Neutrophil (primary cell): Measurements from ENCODE around the gene VSTM2B.

ENCODE experiments used
- H3K27ac ChIP-seq: fragments of 200-600 bp; sonication (generic); 2 replicates; pipeline ENCODE4 v1.5.1; 2016; ENCODE audit warnings: mild to moderate bottlenecking, moderate library complexity
- H3K27me3 ChIP-seq: fragments of 200-600 bp; sonication (generic); 2 replicates; pipeline ENCODE4 v1.6.0; 2016; ENCODE audit warnings: mild to moderate bottlenecking
- H3K36me3 ChIP-seq: fragments of 200-600 bp; sonication (generic); 2 replicates; pipeline ENCODE4 v1.5.1; 2017
- H3K4me1 ChIP-seq, 2 experiments: fragments of 200-600 bp in 1 of 2; sonication (generic) in 1 of 2; 1 replicate in 1 of 2; 2 replicates in 1 of 2; pipeline versions ENCODE4 v1.5.1 to v1.6.1; 2013 to 2016; ENCODE audit warnings: low read depth in 1 of 2, low read length in 1 of 2, mild to moderate bottlenecking in 1 of 2, moderate library complexity in 1 of 2; ENCODE audit not compliant: control insufficient read depth in 1 of 2, insufficient read depth in 1 of 2
- H3K4me3 ChIP-seq, 2 experiments: fragments of 200-600 bp in 1 of 2; sonication (generic) in 1 of 2; 1 replicate in 1 of 2; 2 replicates in 1 of 2; pipeline ENCODE4 v1.5.1; 2013 to 2016; ENCODE audit warnings: low read depth in 1 of 2, low read length in 1 of 2, mild to moderate bottlenecking in 1 of 2, moderate library complexity in 1 of 2
- H3K9me3 ChIP-seq: fragments of 200-600 bp; sonication (generic); 2 replicates; pipeline ENCODE4 v1.5.1; 2016
- TF ChIP-seq, protein P1 (sequence below): fragments of 200-600 bp; sonication (generic); IDR thresholded peaks from 2 replicates; pipeline ENCODE4 v1.5.1; 2016; ENCODE audit warnings: antibody characterized with exemption

Gene VSTM2B

DNA sequence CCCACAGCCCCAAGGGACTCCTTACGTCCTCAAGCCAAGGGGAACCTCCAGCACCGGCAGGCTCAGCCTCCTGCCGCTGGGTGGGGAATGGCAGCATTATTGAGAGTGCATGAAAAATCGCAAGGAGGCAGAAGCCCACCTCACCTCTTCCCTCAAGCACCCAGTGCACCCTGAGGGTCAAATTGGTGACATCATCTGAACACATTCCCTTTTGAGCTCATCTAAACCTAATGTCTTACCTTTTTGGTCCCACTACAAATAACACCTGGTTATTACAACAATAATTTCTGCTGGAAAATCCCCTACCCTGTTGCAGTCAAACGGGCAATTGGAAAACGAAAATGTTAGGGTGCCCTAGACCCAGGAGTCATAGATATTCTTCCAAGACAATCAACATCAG is 68.1 kb downstream of the VSTM2B start:
- no peak overlapping the region for H3K27ac ChIP-seq
- TF ChIP-seq, protein P1, sequence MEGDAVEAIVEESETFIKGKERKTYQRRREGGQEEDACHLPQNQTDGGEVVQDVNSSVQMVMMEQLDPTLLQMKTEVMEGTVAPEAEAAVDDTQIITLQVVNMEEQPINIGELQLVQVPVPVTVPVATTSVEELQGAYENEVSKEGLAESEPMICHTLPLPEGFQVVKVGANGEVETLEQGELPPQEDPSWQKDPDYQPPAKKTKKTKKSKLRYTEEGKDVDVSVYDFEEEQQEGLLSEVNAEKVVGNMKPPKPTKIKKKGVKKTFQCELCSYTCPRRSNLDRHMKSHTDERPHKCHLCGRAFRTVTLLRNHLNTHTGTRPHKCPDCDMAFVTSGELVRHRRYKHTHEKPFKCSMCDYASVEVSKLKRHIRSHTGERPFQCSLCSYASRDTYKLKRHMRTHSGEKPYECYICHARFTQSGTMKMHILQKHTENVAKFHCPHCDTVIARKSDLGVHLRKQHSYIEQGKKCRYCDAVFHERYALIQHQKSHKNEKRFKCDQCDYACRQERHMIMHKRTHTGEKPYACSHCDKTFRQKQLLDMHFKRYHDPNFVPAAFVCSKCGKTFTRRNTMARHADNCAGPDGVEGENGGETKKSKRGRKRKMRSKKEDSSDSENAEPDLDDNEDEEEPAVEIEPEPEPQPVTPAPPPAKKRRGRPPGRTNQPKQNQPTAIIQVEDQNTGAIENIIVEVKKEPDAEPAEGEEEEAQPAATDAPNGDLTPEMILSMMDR: no peak
- H3K36me3 ChIP-seq: no peaks in the 10 kb centered on the region
- no peaks in the 10 kb centered on the region for H3K9me3 ChIP-seq
- no peaks in the 10 kb centered on the region for H3K4me1 ChIP-seq
- H3K27me3 ChIP-seq: peaks cover 81% of the 10 kb centered on the region
- no peak overlapping the region for H3K4me3 ChIP-seq

DNA sequence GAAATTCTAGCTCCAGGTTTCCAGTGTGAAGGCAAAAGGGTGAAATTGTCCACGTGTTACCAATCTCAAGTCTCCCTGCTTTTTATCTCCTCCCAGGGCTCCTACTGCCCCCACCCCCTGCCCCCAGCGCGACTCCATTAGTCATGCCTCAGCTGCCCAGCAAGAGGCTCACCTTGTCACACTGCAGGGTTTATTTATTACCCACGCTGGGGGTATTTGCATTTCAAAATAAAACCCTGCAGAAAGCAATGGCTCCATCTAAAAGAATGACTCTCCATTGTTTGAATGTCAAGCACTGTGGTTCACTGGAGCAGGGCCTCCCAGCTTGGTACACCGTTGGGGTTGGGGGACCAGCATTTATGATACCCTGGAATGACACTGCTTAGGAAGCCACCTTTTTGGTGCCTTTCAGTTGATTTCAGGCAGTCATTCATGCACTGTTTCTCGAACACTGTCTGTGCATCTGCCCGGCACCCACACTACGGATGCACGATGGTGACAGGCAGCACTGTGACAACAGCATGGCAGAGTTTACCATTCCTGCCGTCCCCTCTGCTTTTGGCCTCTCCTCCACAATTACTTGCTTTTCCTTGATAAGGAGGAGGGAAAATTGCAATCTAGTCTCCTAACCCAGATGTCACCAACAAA is 70.4 kb downstream of the VSTM2B start:
- H3K27me3 ChIP-seq: peaks cover 85% of the 10 kb centered on the region
- H3K4me1 ChIP-seq: no peaks in the 10 kb centered on the region
- no peak overlapping the region for H3K4me3 ChIP-seq
- no peaks in the 10 kb centered on the region for H3K36me3 ChIP-seq
- no peaks in the 10 kb centered on the region for H3K9me3 ChIP-seq
- TF ChIP-seq, protein P1: no peak
- H3K27ac ChIP-seq: no peak overlapping the region

DNA sequence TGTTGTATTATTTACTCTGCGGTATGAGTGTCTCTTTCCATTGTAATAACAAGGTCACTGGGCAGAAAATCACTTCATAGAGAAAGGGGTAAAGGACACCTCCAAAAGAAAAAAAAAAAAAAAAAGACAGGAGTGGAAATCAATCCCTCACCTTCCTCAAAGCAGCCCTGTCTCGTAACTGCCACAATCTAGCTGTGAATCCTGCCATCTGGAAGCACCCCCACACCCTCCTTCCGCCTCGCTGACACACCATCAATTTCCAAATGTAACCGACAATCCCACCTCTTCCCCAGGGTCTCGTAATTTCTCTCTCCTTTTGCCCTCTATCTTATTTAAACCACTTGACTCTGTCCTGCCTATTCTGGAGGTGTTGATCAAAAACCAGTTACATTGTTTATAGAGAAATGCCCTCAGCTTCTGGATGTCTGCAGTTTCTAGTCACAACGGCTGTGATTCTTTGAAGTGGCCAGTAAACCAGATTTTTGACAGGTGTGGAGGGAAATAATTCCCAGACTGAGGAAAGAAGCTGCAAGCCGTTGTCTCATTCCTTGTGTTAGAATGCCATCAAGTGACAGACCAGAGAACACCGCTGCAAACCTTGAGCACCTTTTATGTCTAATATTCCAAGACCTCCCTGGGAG is 71.2 kb downstream of the VSTM2B start:
- H3K36me3 ChIP-seq: no peaks in the 10 kb centered on the region
- no peak overlapping the region for H3K27ac ChIP-seq
- peaks cover 77% of the 10 kb centered on the region for H3K27me3 ChIP-seq
- H3K4me1 ChIP-seq: no peaks in the 10 kb centered on the region
- TF ChIP-seq, protein P1: no peak
- no peak overlapping the region for H3K4me3 ChIP-seq
- no peaks in the 10 kb centered on the region for H3K9me3 ChIP-seq

DNA sequence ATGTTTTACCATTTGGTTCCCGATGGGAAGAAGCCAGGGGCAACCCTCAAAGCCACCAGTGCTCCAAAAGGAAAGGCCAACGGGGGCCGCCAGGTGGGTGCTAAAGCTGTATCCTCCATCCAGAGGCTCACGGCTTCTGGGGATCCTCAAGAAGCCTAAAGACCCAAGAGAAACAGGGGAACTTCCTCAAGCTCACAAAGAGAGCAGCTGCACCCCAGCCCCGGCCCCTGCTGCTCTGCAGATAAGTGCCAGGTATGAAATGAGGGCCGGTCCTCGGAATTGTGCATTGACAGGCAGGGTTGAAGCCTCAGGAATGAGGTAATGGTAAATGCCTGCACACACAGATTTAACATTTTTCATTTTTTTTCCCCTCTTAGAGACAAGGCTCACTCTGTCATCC is 72.2 kb downstream of the VSTM2B start:
- Histone ChIP-seq H3K27ac (no peak overlapping the region), H3K9me3 (no peaks in the 10 kb centered on the region), H3K4me3 (no peak overlapping the region), H3K36me3 (no peaks in the 10 kb centered on the region), H3K27me3 (peaks cover 67% of the 10 kb centered on the region), H3K4me1 (no peaks in the 10 kb centered on the region)
- TF ChIP-seq, protein P1: no peak

DNA sequence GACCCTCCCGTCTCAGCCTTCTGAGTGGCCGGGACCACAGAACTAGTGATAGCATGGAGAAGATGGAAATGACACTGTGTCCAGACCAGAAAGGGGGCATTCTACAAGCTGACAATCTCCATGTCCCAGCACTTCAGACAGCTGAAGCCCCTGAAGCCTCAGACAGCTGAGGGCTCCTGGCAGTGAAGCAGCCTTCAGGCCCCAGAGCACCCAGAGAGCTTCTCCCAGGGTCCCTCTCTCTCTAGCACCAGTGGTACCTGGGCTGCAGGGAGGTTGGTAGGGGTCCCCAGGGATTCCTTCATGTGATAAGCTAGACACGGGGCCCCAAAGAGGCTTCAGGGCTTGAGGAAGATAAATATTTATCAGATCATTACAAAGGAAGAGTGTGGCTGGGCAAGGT is 72.7 kb downstream of the VSTM2B start:
- Histone ChIP-seq H3K4me3 (no peak overlapping the region), H3K9me3 (no peaks in the 10 kb centered on the region), H3K27ac (no peak overlapping the region), H3K36me3 (no peaks in the 10 kb centered on the region), H3K27me3 (peaks cover 67% of the 10 kb centered on the region), H3K4me1 (no peaks in the 10 kb centered on the region)
- TF ChIP-seq, protein P1: no peak
